ENCODE results near the gene SPOCK2.

SPOCK2 gene

DNA sequence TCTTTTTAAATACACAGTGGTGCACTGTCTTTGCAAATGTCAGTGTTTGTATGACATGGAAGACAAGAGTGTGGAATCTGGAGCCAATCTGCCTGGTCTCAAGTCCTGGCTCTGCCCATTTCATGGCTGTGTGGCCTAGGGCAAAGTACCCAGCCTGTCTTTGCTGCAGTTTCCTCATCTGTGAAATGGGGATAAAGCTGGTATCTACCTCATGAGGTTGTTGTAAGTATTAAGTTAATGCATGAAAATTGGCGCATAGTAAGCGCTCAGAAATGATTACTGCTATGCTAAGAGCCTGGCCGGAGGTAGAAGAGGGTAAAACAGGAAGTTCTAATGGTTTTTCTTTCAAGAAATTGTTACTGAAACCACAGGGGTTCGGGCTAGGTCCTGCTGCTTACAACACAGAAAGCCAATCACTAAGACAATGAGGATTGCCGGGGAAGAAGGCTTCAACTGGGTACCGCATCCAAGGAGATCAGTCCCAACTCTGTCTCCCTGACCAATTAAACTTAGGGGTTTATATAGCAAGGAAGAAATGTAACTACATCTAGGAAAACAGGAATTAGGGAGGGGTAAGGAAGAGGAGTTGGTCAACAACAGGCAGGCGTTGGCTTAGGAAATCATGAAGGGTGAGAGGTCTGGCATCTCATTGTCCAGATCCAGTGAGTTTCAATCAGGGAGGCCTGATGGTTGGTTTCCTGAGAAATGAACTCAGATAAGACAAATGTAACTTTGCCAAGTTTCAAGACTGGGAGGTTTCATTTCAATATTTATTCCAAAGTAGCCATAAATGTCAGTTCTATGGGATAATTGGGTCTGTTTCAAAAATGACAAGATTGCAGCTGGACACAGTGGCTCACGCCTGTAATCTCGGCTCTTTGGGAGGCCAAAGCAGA is 67.2 kb downstream of the SPOCK2 start:
- DNase-seq (ENCODE audit: low read depth): no peak

DNA sequence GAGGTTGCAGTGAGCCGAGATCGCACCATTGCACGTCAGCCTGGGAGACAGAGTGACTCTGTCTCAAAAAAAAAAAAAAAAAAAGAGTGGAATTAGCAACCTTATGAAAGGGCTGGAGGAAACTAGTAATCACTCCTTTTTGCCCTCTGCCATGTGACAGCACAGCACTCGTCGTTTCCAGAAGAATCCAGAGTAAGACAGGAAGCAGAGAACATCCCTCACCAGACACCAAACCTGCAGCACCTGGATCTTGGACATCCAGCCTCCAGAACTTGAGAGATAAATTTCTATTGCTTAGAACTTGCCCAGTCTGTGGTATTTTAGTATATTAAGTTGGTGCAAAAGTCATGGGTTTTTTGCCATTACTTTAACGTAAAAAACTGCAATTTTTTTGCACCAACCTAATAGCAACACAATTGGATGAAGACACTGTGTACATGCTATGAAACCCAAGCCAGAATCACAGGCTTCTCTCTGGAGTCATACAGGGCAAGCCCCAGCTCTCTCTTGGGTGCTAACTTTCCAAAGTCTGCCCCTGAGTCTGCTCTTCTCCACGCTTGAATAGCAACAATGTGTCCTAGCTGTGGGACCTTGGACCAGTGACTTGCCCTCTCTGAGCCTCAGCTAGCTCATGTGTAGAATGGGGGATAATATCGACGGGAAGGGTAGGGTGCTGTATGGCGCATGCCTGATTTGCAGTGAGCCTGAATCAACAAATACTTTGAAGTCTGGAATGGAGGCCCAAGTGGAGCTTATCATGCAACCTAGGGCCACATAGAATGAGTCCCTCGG is 69.1 kb downstream of the SPOCK2 start:
- no peak for DNase-seq (ENCODE audit: low read depth)
- no peak overlapping the region for H3K4me3 ChIP-seq (ENCODE audit: low read depth, low read length)

More for the DNA sequence above, 67.2 kb downstream of the SPOCK2 start:
- no peak overlapping the region for H3K4me3 ChIP-seq (ENCODE audit: low read depth, low read length)

DNA sequence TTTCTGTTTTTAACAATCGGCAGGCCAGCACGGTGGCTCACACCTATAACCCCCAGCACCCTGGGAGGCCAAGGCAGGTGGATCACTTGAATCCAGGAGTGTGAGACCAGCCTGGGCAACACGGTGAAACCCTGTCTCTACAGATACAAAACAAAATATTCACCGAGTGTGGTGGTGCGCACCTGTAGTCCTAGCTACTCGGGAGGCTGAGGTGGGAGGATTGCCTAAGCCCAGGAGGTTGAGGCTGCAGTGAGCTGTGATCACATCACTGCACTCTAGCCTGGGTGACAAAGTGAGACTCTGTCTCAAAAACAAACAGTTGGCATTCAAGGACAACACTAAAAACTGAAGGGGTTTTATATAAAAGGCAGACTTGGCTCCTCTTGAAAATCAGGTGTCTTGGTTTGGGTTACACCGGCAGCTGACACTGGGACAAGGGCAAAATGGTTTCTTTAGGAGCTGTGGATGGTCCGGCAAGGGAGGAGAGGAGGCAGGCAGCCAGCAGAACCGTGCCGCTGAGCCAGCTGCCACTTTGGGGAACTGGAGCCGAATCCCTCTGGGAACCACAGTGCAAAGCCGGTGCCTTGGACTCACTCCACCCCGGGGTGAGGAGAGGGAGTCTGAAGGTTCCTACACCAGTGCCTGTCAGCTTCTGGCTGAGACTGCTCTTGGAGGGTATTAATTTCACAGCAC is 71.6 kb downstream of the SPOCK2 start:
- no peak overlapping the region for H3K4me3 ChIP-seq (ENCODE audit: low read depth, low read length)

DNA sequence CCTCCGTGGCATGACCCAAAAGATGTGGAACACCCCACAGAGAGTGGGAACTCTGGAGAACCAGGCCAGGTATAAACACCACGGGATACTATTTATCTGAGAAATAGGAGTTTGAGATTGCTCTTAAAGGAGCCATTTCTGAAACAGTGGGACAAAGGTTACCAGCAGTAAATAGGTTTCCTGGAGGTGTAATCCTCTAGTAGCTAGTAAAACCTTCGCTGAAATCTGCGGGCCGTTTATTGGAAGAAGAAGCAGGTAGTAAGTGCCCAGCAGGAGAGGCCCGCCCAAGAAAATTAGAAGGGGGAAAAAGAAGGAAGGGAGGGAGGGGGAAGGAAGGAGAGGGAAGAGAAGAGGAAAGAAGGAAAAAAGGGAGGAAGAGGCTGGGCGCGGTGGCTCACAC is 72.5 kb downstream of the SPOCK2 start:
- DNase-seq (ENCODE audit: low read depth): no peak
- no peak overlapping the region for H3K4me3 ChIP-seq (ENCODE audit: low read depth, low read length)

More for the DNA sequence above, 71.6 kb downstream of the SPOCK2 start:
- no peak for DNase-seq (ENCODE audit: low read depth)

DNA sequence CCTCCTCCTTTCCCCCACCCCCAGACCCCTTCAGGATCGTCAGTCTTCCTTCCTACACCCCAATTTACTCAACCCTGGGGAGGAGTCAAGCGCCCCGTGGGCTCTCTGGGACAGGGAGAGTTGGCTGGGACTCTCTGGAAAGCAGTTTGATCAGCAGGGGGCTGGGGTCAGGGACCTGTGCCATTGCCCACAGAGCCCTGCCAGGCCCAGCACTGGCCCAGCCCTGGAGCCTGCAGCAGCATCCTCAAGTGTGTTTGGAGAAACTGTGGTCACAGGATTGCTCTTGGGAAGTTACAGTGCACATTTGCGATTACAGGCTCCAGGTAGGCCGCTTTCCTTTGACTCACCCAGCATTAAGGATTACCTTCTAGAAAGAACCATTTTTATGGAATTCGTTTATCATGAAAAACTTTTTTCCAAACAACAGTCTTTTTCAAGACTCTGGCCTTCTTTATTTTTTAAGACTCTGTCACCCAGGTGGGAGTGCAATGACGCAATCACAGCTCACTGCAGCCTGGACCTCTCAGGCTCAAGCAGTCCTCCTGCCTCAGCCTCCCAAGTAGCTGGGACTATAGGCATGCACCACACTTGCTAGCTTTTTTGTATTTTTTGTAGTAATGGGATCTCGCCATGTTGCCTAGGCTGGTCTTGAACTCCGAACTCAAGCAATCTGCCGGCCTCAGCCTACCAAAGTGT is 73.4 kb downstream of the SPOCK2 start:
- DNase-seq (ENCODE audit: low read depth): no peak
- no peak overlapping the region for H3K4me3 ChIP-seq (ENCODE audit: low read depth, low read length)

DNA sequence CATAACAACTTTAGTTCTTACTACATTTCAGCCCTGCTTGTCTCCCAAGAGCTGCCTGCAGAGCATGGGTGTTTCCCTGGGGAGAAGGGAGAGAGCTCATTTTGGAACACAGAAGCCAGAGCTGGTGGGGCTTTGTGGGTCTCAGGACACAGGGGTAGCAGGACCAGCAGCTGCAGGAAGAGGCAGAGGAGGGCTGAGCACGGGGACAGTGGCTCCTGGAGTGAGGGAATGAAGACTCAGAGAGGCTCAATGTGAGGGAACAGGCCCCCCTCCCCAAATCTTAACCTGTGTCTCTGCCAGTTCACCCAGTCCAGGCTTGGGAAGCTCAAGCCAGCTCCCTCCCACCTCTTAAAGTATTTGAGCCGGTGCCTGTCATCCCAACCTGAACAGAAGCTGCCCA is 74.2 kb downstream of the SPOCK2 start:
- H3K4me3 ChIP-seq (ENCODE audit: low read depth, low read length): no peak overlapping the region
- no peak for DNase-seq (ENCODE audit: low read depth)

DNA sequence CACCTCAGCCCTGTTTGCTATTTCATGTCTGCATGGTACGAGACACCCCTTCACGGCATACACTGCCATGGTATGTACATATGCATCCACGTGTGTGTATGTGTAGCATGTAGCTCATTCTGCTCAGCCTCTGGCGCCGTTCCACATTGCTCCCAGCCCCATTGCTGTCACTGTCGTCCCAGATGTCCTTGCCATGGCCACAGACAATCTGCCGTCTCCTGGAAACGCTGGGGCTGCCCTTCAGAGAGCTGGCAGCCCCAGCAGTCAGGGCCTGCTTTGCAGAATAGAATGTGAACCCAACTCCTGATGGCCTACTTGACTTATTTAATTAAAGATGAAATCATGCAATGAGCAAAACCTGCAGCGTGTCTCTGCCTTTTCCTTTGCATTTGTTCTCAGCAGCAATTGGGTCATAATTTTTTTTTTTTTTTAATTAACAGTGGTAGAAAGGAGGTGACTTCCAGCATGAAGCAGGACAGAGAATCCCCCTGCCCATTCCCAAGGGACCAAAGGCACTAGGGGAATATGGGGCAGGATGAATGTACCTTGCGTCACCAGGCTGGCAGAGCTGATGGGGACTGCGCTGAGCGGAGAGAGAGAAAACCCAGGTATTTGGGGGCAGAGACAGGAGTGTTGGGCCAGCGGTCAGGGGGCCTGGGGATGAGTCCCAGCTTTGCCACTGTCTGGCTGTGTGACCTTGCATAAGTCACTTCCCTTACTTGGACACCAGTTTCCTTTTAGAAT is 75.0 kb downstream of the SPOCK2 start:
- DNase-seq (ENCODE audit: low read depth): no peak

DNA sequence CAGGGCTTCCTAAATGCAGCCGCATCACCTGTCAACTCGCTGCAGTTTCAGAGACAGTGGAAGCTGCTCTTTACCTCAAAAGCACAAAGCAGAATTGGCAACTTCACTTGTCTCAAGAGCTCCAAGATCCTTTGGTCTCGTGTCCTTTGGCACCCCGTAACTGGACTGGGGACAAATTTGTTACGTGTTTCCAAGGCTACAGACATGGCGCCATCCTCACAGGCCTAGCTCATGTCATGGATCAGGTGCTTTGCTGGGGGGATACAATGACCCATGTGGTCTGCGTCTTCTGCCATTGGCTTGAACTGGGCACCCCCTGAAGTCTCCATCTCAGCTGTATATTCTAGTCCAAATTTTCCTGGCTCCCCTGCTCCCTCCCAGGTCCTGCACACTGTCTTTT is 75.6 kb downstream of the SPOCK2 start:
- H3K4me3 ChIP-seq (ENCODE audit: low read depth, low read length): no peak overlapping the region
- no peak for DNase-seq (ENCODE audit: low read depth)

More for the DNA sequence above, 75.0 kb downstream of the SPOCK2 start:
- H3K4me3 ChIP-seq (ENCODE audit: low read depth, low read length): no peak overlapping the region

DNA sequence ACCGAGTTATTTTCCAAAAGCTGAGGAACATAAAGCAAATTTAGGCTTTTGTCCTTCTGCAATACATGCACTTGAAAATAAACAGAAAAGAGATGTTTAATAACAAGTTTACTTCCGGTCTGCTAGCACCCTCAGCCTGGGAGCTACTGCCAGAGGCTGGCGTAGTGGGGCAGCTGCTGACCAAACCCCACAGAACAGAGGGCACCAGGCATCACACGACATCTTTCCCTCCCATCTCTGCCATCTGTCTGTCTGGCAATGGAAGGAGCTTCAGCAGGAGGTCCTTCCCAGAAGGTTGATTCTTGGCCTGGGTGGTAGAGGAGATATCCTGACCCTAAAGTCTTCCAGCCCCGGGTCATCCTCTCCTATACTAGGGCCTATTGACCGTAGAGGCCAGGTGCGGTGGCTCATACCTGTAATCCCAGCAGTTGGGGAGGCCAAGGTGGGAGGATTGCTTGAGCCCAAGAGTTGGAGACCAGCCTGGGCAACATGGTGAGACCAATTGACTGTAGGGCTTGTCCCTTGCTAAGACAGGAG is 76.3 kb downstream of the SPOCK2 start:
- no peak overlapping the region for H3K4me3 ChIP-seq (ENCODE audit: low read depth, low read length)
- no peak for DNase-seq (ENCODE audit: low read depth)

DNA sequence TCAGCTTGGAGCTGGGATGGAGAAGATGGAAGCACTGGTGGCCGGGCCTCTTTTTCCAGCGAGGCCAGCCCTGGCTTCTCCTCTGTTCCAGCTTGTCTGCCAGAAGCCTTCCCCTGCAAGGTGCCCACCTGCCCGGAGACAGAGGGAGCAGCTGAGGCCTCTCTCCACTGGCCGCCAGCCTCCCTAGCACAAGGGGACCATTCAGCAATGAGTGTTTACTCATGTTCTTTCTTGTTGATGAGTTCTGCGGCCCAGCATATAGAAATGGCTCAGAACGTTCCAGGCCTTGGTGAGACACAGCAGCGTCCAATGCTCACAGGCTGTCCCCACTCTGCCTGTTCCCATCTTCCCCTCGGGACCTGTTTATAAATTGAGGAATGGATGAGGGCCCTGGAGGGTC is 76.9 kb downstream of the SPOCK2 start:
- DNase-seq (ENCODE audit: low read depth): no peak
- no peak overlapping the region for H3K4me3 ChIP-seq (ENCODE audit: low read depth, low read length)

DNA sequence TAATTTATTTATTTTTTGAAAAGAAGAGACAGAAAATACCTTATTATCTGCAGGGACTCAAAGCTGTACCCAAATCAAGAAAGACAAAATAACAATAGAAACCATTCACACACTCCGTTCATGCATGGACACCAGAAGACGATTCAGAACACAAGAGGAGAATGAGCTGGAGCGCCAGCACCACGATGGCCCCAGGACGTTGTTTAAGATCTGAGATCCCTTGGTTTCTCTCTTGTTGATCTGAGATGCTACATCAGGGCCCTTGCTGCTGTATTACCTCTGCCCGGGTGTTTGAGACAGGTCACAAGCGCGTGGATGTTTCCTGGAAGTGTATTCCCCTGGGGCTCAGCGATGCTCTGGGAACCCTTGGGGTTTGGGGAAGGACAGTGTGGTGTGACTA is 77.3 kb downstream of the SPOCK2 start:
- no peak overlapping the region for H3K4me3 ChIP-seq (ENCODE audit: low read depth, low read length)
- no peak for DNase-seq (ENCODE audit: low read depth)

DNA sequence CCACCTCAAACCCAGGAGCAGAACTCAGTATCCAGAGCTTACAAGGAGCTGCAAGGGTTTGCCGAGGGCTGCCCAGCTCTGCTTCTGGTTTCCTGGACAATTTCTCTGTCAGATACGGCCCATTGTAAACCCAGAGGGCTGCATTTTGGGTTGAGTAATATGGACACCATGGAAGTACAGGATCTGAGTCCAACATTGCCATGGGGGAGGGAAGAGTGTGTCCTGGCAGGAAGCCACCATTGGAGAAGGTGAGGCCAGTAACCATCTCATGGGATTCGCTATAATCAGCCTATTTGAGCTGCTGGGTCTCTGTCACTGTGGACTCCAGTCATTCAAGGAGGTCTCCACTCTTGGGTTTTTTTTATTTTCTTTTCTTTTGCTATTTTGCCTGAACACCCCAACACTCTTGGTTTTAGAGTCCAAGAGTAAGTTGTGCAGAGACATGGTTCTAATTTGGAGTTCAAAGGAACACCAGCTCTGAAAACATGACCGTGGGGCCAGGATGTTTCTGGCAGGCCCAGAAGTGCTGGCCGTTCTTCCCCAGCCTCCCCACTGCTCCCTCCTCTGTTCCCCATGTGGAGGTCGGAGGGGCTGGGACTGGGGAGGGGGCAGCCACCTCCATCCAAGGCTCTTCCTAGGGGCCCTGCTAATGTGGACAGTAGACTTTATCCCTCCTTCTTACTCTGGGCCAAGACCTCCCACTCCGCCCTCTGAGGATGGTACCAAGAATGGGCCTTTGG is 77.9 kb downstream of the SPOCK2 start:
- DNase-seq (ENCODE audit: low read depth): no peak
- no peak overlapping the region for H3K4me3 ChIP-seq (ENCODE audit: low read depth, low read length)

DNA sequence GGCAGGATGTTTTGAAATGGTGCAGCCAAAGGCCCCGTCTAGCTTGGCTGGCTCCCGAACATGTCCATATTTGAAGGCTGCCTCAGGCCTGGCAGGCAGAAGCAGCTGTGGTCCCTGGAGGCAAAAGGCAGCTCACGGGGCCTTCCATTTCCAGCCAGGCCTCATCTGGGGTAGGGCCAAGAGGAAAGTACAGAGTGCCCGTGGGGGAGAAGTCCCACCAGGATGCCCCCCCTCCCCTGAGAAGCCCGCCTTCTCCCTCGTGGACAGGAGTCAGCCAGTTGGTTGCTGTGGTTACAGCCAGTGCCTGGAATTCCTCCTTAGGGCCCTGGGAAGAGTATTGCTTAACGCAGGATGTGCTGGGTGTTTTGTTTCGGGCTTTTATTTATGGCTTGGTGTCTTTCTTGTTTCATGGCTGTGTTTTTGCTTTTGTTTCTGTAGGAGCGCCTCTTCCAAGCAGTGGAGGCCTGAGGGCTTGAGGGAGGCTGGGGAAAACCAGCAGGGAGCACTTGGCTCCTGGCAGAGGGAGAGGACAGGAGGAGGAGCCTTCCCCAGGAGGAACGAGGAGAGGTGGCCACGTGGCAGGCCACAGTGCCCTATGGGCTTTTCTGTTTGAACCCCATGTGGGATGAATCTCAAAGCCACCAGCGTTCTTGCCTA is 78.8 kb downstream of the SPOCK2 start:
- DNase-seq (ENCODE audit: low read depth): peak; percentile 99
- no peak overlapping the region for H3K4me3 ChIP-seq (ENCODE audit: low read depth, low read length)

DNA sequence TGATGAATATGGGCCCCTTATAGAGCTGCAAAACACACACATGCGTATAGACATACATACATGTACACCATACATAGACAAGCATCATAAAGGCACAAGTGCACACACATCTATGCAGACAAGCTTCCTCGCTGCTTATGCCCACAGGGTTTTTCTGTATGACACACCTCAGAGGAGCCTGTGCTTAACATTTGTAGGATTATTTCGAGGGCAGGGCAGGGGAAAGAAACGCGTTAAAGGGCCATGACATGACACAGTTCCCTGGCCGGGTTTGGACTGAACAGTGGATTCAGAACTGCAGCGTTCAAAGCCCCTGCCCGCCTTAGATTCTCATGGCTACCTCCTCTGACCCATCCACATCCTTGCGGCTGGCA is 79.3 kb downstream of the SPOCK2 start:
- DNase-seq (ENCODE audit: low read depth): no peak
- H3K4me3 ChIP-seq (ENCODE audit: low read depth, low read length): no peak overlapping the region
